PC-3 (cell line): ENCODE results near the gene IER3.

ENCODE experiments used
- CTCF ChIP-seq: fragments of 300-600 bp; sonication (generic); conservative IDR thresholded peaks from 2 replicates; pipeline ENCODE4 v1.5.1; 2017; ENCODE audit warnings: antibody characterized with exemption, low read depth, mild to moderate bottlenecking, low read length
- EZH2 ChIP-seq: fragments of 300-600 bp; sonication (generic); IDR thresholded peaks from one replicate; pipeline ENCODE4 v1.6.1; 2017; ENCODE audit warnings: antibody characterized with exemption, mild to moderate bottlenecking, low read length; ENCODE audit not compliant: unreplicated experiment
- EZH2phosphoT487 ChIP-seq: fragments of 300-600 bp; sonication (generic); IDR thresholded peaks from 2 replicates; pipeline ENCODE4 v1.6.1; 2018; ENCODE audit warnings: mild to moderate bottlenecking, antibody characterized with exemption, low read length, borderline replicate concordance

DNA sequence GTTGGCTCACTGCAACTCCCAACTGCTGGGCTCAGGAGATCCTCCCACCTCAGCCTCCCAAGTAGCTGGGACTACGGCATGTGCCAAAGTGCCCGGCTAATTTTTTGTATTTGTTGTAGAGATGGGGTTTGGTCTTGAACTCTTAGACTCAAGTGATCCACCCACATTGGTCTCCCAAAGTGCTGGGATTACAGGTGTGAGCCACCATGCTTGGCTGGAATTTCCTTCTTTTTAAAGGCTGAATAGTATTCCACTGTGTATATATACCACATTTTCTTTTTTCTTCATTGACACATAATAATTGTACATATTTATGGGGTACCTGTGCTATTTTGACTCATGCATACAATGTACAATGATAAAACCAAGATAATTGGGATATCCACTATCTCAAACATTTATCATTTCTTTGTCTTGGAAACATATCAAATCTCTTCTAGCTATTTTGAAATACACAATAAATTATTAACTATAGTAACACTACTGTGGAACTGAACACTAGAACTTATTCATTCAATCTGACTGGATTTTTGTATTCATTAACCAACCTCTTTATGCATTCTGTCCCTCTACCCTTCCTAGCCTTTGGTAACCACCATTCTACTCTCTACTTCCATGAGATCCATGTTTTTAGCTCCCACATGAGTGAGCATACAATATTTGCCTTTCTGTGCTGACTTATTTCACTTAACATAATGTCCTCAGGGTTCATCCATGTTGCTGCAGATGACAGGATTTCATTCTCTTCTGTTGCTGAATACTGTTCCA is 35.1 kb downstream of the IER3 start:
- TF ChIP-seq CTCF: no peak
- TF ChIP-seq EZH2: no peak
- TF ChIP-seq EZH2phosphoT487: no peak
